KMS-11 (cell line): Measurements from ENCODE around the gene KLHL29.

Source experiments
- H2AFZ ChIP-seq: fragments of 200-600 bp; sonication (generic); 2 replicates; pipeline ENCODE4 v1.6.1; 2016; ENCODE audit warnings: antibody characterized with exemption, mixed run types, low read depth
- H3K27ac ChIP-seq: fragments of 200-600 bp; sonication (generic); 2 replicates; pipeline ENCODE4 v1.6.1; 2016; ENCODE audit warnings: mild to moderate bottlenecking, mixed run types
- H3K27me3 ChIP-seq: fragments of 200-600 bp; sonication (generic); 2 replicates; pipeline ENCODE4 v1.6.1; 2017; ENCODE audit warnings: mild to moderate bottlenecking, low read depth, mixed run types, moderate library complexity; ENCODE audit not compliant: insufficient read depth
- H3K36me3 ChIP-seq: fragments of 200-600 bp; sonication (generic); 2 replicates; pipeline ENCODE4 v1.6.1; 2017; ENCODE audit warnings: mild to moderate bottlenecking, mixed run types; ENCODE audit not compliant: insufficient read depth
- H3K4me1 ChIP-seq: fragments of 200-600 bp; sonication (generic); 2 replicates; pipeline ENCODE4 v1.6.1; 2016; ENCODE audit warnings: mild to moderate bottlenecking, low read depth, mixed run types; ENCODE audit not compliant: poor library complexity, severe bottlenecking
- H3K4me2 ChIP-seq: fragments of 200-600 bp; sonication (generic); 2 replicates; pipeline ENCODE4 v1.7.0; 2016; ENCODE audit warnings: mild to moderate bottlenecking, mixed run types
- H3K4me3 ChIP-seq: fragments of 200-600 bp; sonication (generic); IDR thresholded peaks from 2 replicates; pipeline ENCODE4 v1.6.1; 2017; ENCODE audit warnings: low read depth, low read length, mixed read lengths; ENCODE audit not compliant: insufficient read depth
- H3K79me2 ChIP-seq: fragments of 200-600 bp; sonication (generic); 2 replicates; pipeline ENCODE4 v1.6.1; 2016; ENCODE audit warnings: low read depth, mixed run types; ENCODE audit not compliant: insufficient read depth
- H3K9ac ChIP-seq: fragments of 200-600 bp; sonication (generic); 2 replicates; pipeline ENCODE4 v1.6.1; 2016; ENCODE audit warnings: mild to moderate bottlenecking, mixed run types
- H4K20me1 ChIP-seq: fragments of 200-600 bp; sonication (generic); 2 replicates; pipeline ENCODE4 v1.6.1; 2016; ENCODE audit warnings: mild to moderate bottlenecking, mixed run types; ENCODE audit not compliant: insufficient read depth
- CTCF ChIP-seq: fragments of 200-600 bp; sonication (generic); conservative IDR thresholded peaks from 2 replicates; pipeline ENCODE4 v1.6.1; 2017; ENCODE audit warnings: low read depth, mild to moderate bottlenecking, antibody characterized with exemption, low read length, moderate library complexity, mixed read lengths

The KLHL29 gene

GRCh38 chr2:23469142-23469540 lies 84.2 kb downstream of the KLHL29 start:
- H2AFZ ChIP-seq = no peak overlapping the region
- H3K27ac ChIP-seq = no peak overlapping the region
- no peak for TF ChIP-seq CTCF
- H3K9ac ChIP-seq = no peak overlapping the region
- H3K79me2 ChIP-seq = no peaks in the 10 kb centered on the region
- H3K4me2 ChIP-seq = no peak overlapping the region
- H3K36me3 ChIP-seq = no peaks in the 10 kb centered on the region
- H3K4me1 ChIP-seq = no peaks in the 10 kb centered on the region
- H4K20me1 ChIP-seq = no peaks in the 10 kb centered on the region
- no peak overlapping the region for H3K4me3 ChIP-seq
- H3K27me3 ChIP-seq = no peaks in the 10 kb centered on the region

GRCh38 chr2:23475036-23475435 lies 90.1 kb downstream of the KLHL29 start:
- Histone ChIP-seq H3K9ac (no peak overlapping the region), H2AFZ (no peak overlapping the region), H3K27me3 (no peaks in the 10 kb centered on the region), H3K36me3 (no peaks in the 10 kb centered on the region), H3K4me2 (no peak overlapping the region), H4K20me1 (no peaks in the 10 kb centered on the region), H3K4me1 (no peaks in the 10 kb centered on the region), H3K27ac (no peak overlapping the region), H3K79me2 (no peaks in the 10 kb centered on the region), H3K4me3 (no peak overlapping the region)
- TF ChIP-seq CTCF = no peak

- no peaks in the 10 kb centered on the region for H3K79me2 ChIP-seq
- H3K4me2 ChIP-seq = no peak overlapping the region
- H3K4me1 ChIP-seq = no peaks in the 10 kb centered on the region
- no peaks in the 10 kb centered on the region for H3K36me3 ChIP-seq
- no peak overlapping the region for H3K27ac ChIP-seq
- H3K4me3 ChIP-seq = no peak overlapping the region
- H3K27me3 ChIP-seq = no peaks in the 10 kb centered on the region
- no peak for TF ChIP-seq CTCF
- no peak overlapping the region for H3K9ac ChIP-seq
- no peaks in the 10 kb centered on the region for H4K20me1 ChIP-seq
- H2AFZ ChIP-seq = no peak overlapping the region
Observed at GRCh38 chr2:23475473-23475872, 90.5 kb downstream of the KLHL29 start.

GRCh38 chr2:23476786-23477185 lies 91.8 kb downstream of the KLHL29 start:
- Histone ChIP-seq H3K9ac (no peak overlapping the region), H3K27me3 (no peaks in the 10 kb centered on the region), H3K27ac (no peak overlapping the region), H3K4me1 (no peaks in the 10 kb centered on the region), H3K4me2 (no peak overlapping the region), H4K20me1 (no peaks in the 10 kb centered on the region), H3K36me3 (no peaks in the 10 kb centered on the region), H2AFZ (no peak overlapping the region), H3K79me2 (no peaks in the 10 kb centered on the region), H3K4me3 (no peak overlapping the region)
- no peak for TF ChIP-seq CTCF

GRCh38 chr2:23477392-23477791 lies 92.4 kb downstream of the KLHL29 start:
- Histone ChIP-seq H4K20me1 (no peaks in the 10 kb centered on the region), H2AFZ (no peak overlapping the region), H3K9ac (no peak overlapping the region), H3K4me3 (no peak overlapping the region), H3K27ac (no peak overlapping the region), H3K36me3 (no peaks in the 10 kb centered on the region), H3K4me2 (no peak overlapping the region), H3K27me3 (no peaks in the 10 kb centered on the region), H3K4me1 (no peaks in the 10 kb centered on the region), H3K79me2 (no peaks in the 10 kb centered on the region)
- no peak for TF ChIP-seq CTCF
